Measurements from ENCODE around the gene DAZ4.
"Not testable (repeated sequence)": the region's sequence is repeated elsewhere in the genome, so short reads cannot be mapped to it uniquely, and the experiment has no call there.

Gene DAZ4

DNA sequence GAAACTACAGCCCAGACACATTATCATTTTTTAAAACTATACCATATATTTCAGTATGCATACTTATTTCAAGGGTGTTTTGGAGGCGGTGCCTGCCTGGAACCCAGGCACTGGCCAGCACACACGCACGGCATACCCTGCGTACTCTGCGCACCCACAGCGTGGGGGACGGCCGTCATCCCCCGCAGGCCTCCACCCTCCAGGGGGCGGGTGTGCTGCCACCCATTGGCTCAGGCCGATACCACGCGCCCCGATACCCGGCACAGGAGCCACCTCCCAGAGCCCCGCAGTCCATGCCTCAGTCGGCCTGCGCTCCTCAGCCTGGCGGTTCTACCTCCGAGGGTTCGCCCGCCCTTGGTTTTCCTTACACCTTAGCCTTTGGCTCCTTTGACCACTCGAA is at the start of gene DAZ4:
Gene DAZ4 (plus strand): TSS at position 301 of the 400 bp plus-strand sequence. CDS start 208 bp downstream, outside the sequence.
- not testable (repeated sequence) for DNase-seq (ENCODE audit: low read depth in 2 of 2)

DNA sequence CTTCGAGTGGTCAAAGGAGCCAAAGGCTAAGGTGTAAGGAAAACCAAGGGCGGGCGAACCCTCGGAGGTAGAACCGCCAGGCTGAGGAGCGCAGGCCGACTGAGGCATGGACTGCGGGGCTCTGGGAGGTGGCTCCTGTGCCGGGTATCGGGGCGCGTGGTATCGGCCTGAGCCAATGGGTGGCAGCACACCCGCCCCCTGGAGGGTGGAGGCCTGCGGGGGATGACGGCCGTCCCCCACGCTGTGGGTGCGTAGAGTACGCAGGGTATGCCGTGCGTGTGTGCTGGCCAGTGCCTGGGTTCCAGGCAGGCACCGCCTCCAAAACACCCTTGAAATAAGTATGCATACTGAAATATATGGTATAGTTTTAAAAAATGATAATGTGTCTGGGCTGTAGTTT is 20.4 kb upstream of the DAZ4 start, which contains the start of gene DAZ3:
Gene DAZ3 (minus strand): TSS at position 101 of the 400 bp plus-strand sequence. CDS start 208 bp downstream, outside the sequence.
- DNase-seq (ENCODE audit: low read depth in 2 of 2) = not testable (repeated sequence)

- not testable (repeated sequence) for DNase-seq (ENCODE audit: low read depth in 2 of 2)
Observed at GRCh38 chrY:24821836-24822235, 11.9 kb upstream of the DAZ4 start.

GRCh38 chrY:24824184-24824879 is 9.4 kb upstream of the DAZ4 start:
- not testable (repeated sequence) for DNase-seq (ENCODE audit: low read depth in 2 of 2)

GRCh38 chrY:24825069-24825468 is 8.7 kb upstream of the DAZ4 start:
- DNase-seq (ENCODE audit: low read depth in 2 of 2) = not testable (repeated sequence)

Measured in fibroblast of skin of left quadriceps (primary cell).